HG03521 (cell line): ENCODE results near the gene CCRL2.
"Not testable (repeated sequence)": the region's sequence is repeated elsewhere in the genome, so short reads cannot be mapped to it uniquely, and the experiment has no call there.

ENCODE experiments used
- ATAC-seq: cut with Tn5 transposase; IDR thresholded peaks from one replicate; pipeline ENCODE4 v1.9.1; 2021; ENCODE audit warnings: mild to moderate bottlenecking, moderate library complexity; ENCODE audit not compliant: unreplicated experiment

The CCRL2 gene

DNA sequence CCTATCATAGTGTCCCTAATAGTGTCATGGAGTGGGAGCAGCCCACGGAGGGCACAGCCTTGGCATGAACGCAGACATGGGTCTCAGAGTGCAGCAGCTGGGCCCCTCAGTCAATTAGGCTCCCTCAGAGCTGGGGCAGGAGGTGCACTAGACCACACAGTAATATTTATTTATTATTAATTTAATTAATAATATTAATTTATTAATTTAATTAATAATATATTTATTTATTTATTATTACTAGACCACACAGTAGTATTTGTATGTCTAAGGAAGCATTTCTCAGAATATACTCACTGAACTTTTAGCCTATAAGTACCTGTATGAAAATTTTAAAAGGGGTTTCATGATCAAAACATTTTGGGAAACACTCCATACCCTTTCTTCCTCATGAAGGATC, 5.5 kb upstream of the CCRL2 start:
- no peak for ATAC-seq

DNA sequence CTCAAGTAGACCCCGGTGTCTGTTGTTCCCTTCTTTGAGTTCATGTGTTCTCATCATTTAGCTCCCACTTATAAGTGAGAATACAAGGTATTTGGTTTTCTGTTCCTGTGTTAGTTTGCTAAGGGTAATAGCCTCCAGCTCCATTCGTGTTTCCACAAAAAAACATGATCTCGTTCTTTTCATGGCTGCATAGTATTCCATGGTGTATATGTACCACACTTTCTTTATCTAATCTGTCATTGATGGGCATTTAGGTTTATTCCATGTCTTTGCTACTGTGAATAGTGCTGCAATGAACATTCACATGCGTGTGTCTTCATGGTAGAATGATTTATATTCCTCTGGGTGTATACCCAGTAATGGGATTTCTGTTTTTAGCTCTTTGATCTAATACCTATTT, 4.2 kb upstream of the CCRL2 start:
- ATAC-seq, result not testable (repeated sequence)

GRCh38 chr3:46405301-46406019, 1.6 kb upstream of the CCRL2 start:
- ATAC-seq, result no peak

- no peak for ATAC-seq
Measured at GRCh38 chr3:46406443-46406787, 644 bp upstream of the CCRL2 start.

DNA sequence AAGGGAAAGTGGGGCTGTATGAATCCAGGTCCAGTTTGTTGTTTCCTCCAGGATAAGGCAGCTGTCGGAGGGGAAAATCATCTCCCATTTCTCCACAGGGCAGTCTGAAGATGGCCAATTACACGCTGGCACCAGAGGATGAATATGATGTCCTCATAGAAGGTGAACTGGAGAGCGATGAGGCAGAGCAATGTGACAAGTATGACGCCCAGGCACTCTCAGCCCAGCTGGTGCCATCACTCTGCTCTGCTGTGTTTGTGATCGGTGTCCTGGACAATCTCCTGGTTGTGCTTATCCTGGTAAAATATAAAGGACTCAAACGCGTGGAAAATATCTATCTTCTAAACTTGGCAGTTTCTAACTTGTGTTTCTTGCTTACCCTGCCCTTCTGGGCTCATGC, 911 bp downstream of the CCRL2 start:
- no peak for ATAC-seq

DNA sequence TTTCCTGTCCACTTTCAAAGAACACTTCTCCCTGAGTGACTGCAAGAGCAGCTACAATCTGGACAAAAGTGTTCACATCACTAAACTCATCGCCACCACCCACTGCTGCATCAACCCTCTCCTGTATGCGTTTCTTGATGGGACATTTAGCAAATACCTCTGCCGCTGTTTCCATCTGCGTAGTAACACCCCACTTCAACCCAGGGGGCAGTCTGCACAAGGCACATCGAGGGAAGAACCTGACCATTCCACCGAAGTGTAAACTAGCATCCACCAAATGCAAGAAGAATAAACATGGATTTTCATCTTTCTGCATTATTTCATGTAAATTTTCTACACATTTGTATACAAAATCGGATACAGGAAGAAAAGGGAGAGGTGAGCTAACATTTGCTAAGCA, 1.8 kb downstream of the CCRL2 start:
- no peak for ATAC-seq

- no peak for ATAC-seq
Measured at GRCh38 chr3:46409739-46410489, 2.9 kb downstream of the CCRL2 start.

DNA sequence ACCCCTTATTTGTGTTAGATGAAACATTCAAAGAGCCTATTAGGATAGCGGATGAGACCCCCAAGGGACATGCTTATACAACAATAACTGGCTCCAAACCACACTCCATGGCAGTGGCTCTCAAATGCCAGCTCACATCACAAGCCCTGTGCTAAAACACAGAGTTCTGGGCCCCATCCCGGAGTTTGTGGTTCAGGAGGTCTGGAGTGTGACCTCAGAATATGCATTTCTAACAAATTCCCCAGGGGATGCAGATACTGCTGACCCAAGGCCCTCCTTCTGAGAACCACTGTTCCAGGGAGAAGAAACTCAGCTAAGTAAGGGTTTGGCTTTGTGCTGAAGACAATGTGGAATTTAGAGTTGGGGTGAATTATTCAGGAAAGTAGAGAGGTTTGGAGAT, 3.6 kb downstream of the CCRL2 start:
- ATAC-seq, result no peak

GRCh38 chr3:46411271-46411670, 4.2 kb downstream of the CCRL2 start:
- no peak for ATAC-seq

DNA sequence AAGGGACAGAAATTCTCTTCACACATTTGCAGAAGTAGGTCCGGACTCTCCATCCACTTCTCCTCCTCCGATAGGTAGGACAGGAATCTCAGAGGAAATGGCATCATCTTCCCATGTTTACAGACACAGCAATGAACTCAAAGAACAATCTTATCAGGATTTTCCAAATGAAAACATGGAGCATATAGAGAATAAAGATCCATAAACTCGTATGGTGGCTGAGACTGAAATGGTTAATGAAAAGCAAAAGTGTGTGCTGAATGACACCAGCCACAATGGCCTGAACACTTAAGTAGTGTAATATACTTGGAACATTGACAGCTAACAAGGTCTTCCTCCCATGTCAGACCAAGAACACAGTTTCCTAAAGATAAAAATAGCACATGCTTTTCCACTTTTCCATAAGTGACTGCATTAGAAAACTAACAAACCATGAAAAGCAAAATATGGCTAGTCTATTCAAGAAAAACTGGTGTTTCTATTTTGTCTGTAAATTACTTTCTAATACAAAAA, 5.8 kb downstream of the CCRL2 start:
- ATAC-seq, result no peak

DNA sequence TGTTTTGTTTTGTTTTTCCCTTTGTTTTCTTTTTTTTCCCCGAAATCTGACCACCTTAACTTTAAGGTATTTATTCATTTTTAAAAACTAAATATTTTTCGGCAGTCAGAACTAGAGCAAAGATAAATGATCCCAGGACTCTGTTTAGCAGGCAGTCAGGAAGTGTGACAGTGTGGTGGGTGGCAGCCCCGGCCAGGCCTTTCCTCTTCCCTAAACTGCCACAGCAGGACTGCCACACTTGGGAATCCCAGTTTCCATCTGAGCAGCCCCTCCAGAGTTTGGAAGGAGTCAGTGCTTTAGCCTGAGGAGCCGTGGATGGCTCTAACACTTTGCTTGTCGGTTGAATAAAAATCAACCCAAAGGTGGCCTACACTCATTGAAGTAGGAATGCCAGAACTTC, 6.9 kb downstream of the CCRL2 start:
- no peak for ATAC-seq

DNA sequence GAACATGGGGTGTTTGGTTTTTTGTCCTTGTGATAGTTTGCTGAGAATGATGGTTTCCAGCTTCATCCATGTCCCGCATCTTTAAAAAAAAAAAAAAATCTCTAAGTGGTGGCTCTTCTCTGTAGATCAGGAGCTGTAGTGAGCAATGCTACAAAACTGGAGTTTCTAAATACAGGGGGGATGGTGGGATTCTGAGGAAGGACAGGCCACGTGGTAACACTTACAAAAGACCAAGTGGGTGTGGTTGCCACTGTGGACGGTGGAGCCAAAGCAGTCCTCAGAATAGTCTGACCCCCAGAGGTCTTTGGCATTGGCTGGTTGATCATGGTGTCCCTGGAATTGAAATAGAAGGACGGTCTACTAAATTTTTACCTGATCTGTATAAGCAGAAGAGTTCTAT, 7.7 kb downstream of the CCRL2 start:
- ATAC-seq, result no peak

GRCh38 chr3:46416125-46416810, 9.2 kb downstream of the CCRL2 start:
- ATAC-seq, result no peak

DNA sequence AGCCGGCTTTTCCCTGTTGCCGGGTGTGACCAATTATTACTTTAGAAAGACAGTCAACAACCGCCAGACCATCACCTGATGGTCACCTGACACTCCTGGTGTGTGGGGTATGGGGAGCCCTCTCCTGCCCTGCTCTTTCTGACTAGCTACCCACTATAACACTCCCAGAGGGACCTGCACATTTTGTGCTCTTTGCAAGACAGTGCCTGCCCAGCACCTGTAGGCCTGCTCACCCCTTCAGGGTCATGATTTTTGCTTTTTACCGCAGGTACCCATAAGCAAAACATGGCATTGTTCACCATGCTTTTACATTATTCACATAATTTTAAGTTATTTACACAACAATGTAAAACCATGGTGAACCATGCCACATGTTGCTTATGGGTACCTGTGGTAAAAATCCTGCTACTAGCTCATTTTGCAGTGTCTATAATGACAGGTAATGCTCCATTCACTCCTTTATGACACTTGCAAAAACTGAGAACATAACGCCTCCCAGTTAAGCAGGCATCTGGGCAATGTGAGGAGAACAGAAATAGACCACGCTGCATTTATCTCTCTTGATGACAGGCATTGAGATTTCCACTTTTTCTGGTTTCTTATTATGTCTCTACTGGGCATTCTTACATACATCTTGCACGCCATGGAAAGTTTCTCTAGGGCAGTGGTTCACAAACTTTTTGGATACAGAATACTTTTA, 9.9 kb downstream of the CCRL2 start:
- ATAC-seq, result no peak

DNA sequence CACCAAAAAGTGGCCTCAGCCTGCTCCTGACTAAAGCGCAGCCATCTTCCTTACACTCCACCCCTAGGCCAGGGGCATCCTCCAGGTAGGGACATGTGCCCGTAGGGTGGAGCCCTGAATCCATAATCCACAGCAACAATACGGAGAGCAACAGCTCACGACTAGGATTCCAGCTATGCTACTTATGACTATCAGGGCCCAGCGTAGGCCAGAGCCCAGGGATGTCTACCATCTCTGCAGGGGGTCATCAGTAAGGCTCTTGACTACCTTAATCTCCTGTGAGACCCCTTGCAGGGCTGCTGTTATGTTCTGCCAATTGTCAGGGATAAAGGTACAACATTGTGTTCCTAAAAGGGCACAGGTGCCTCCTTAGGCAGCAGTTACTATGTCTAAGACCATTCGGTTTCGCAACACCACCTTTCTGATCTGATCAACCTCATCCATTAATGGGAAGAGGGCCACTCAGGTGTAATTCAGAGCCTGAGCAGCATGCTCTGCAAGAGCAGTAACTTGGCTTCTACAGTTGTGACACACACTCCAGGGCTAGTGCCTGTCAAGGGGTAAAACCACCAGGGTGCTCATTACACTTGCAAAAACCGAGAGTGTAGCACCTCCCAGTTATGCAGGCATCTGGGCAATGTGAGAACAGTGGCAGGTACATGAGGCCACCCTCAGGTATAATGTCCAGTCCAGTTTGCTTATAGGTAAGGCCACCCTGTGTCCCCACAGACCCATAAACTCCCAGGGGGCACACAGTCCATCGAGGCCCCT, 11.0 kb downstream of the CCRL2 start:
- ATAC-seq, result no peak

GRCh38 chr3:46419816-46420215, 12.8 kb downstream of the CCRL2 start:
- no peak for ATAC-seq

DNA sequence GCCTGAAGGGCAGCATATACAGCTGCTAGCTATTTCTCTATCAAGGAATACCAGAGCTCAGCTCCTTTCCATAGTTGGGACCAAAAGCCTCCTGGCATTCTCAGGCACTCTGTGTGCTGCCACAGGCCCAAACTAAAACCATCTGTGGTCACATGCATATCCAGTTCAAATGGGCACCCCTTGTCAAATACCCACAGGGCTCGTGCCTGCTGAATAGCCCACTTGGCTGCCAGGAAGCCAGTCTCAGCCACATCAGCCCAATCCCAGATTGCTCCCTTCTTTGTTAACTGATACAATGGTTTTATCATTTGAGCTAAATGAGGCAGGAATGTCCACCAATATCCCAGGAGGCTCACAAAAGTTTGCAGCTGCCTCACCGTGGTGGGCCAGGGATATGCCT, 13.9 kb downstream of the CCRL2 start:
- ATAC-seq, result no peak

- ATAC-seq, result no peak
Measured at GRCh38 chr3:46422617-46423016, 15.6 kb downstream of the CCRL2 start.

DNA sequence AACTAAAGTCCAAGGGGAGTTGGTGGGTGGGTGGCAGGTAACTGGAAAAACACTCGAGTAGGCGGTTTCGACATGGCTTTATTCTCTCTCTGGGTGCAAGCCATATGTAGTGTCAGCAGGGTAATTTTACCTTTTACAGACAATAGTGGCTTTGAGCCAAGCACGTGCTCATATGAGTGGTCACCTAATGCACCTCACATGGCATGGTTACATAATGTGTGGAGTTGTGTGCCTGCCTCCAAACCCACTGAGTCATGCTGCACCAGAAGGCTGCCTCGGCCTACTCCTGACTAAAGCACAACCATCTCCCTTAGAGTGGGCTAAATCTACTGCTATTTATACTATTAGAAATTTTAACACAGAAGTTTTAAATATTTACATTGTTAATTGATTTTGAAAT, 16.5 kb downstream of the CCRL2 start:
- ATAC-seq, result no peak

- ATAC-seq, result not testable (repeated sequence)
Measured at GRCh38 chr3:46426476-46426875, 19.4 kb downstream of the CCRL2 start.

- ATAC-seq, result not testable (repeated sequence)
Measured at GRCh38 chr3:46427404-46427803, 20.3 kb downstream of the CCRL2 start.
